ENCODE results near the gene METAP1.
A peak's percentile ranks its signal among the peaks of the same experiment; 100 is the strongest.

METAP1 gene

GRCh38 chr4:99028187-99028586 is 32.7 kb downstream of the METAP1 start:
- TF ChIP-seq CTCF (IDR thresholded peaks at IDR 0.05; ENCODE audit: low read length, missing control alignments): no peak
- no peak overlapping the region for H3K4me3 ChIP-seq (replicated peaks; ENCODE audit: low read depth, low read length)
- DNase-seq (ENCODE audit: low read depth): no peak

GRCh38 chr4:99029018-99029735 is 33.7 kb downstream of the METAP1 start:
- TF ChIP-seq CTCF (IDR thresholded peaks at IDR 0.05; ENCODE audit: low read length, missing control alignments): no peak
- H3K4me3 ChIP-seq (replicated peaks; ENCODE audit: low read depth, low read length): no peak overlapping the region
- DNase-seq (ENCODE audit: low read depth): no peak

DNA sequence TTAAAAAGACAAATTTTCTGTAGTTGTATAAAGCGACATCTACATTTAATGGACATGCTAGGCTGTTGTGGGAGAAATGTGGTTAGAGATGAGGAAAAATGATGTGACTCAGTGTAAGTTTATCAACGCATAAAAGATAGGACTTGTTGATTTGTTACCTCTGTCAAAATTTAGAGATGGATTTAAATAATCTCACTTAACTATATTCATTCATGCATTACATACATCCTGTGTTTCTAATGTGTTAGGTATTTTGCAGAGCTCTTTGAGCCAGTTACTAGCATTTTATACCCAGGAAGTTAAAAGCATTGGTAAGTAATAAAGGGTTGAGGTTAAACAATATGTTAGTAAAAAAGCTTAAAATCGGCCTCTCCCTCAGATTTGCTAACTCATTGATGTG is 34.3 kb downstream of the METAP1 start:
- DNase-seq (ENCODE audit: low read depth): no peak
- no peak for TF ChIP-seq CTCF (IDR thresholded peaks at IDR 0.05; ENCODE audit: low read length, missing control alignments)
- H3K4me3 ChIP-seq (replicated peaks; ENCODE audit: low read depth, low read length): no peak overlapping the region

- peak; percentile 18 for DNase-seq (ENCODE audit: low read depth)
- no peak for TF ChIP-seq CTCF (IDR thresholded peaks at IDR 0.05; ENCODE audit: low read length, missing control alignments)
- H3K4me3 ChIP-seq (replicated peaks; ENCODE audit: low read depth, low read length): no peak overlapping the region
Observed at GRCh38 chr4:99033956-99034355, 38.4 kb downstream of the METAP1 start.

DNA sequence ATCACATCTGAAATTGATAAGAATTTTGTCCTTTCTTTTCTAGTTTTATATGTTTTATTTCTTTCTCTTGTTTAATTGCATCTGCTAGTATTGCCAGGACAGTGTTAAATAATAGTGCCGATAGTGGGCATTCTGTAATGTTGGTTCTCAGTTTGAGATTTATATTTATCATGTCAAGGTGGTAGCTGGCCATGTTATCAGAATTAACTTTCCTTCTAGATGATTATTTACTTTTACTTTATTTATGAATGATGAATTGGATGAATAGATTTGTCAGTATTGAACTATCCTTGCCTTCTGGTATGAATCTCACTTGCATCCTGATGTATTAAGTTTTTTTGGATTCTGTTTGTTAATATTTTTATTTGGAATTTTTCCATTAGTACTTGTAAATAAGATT is 42.7 kb downstream of the METAP1 start:
- H3K4me3 ChIP-seq (replicated peaks; ENCODE audit: low read depth, low read length): no peak overlapping the region
- no peak for TF ChIP-seq CTCF (IDR thresholded peaks at IDR 0.05; ENCODE audit: low read length, missing control alignments)
- no peak for DNase-seq (ENCODE audit: low read depth)

DNA sequence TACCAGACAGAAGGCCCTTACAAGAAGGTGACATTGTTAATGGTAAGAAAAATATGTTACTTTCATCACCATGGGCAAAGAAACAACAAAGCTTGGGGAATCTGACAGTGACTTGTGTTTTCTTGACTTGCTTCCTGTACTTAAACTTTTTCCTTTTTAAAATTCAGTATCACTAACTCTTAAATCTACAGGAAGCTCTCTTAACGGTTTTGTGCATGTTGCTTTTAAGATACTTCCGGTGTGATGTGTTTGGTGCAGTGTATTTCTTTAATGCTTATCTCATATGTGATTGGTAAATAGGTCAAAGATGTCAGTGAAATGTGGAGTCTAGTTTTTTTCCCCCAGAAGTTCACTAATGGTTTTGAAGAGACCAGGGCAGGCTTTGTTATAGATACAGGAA is 47.8 kb downstream of the METAP1 start:
- no peak for TF ChIP-seq CTCF (IDR thresholded peaks at IDR 0.05; ENCODE audit: low read length, missing control alignments)
- no peak overlapping the region for H3K4me3 ChIP-seq (replicated peaks; ENCODE audit: low read depth, low read length)
- no peak for DNase-seq (ENCODE audit: low read depth)

- no peak overlapping the region for H3K4me3 ChIP-seq (replicated peaks; ENCODE audit: low read depth, low read length)
- no peak for DNase-seq (ENCODE audit: low read depth)
- peak; percentile 7 for TF ChIP-seq CTCF (IDR thresholded peaks at IDR 0.05; ENCODE audit: low read length, missing control alignments)
Observed at GRCh38 chr4:99047710-99048109, 52.2 kb downstream of the METAP1 start.
